GM12872 (cell line): ENCODE results near the gene UBXN7.

ENCODE experiments used
- TF ChIP-seq, protein P1 (sequence below): IDR thresholded peaks from 3 replicates; pipeline ENCODE4 v1.5.1; 2011; ENCODE audit warnings: low read depth, mild to moderate bottlenecking, low read length, moderate library complexity; ENCODE audit not compliant: insufficient read depth

The UBXN7 gene

DNA sequence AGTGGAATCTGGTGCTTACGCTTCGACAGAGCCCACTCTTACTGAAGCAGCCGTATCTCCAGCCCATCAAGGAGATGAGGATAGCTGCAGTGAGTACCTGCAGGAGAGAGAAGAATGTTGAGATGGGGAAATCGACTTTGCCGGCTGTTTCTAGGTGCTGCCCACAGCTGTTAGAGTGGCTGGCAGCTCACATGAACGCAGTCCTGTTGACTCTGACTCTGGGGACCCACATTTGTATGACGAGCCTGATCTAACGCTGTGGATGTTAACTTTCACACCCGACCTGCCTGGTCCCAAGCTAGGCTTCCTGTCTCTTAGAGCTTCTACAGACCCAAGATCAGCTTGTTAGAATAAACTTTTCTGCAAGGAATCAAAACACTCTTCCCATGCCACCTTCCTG is 105.3 kb downstream of the UBXN7 start:
- TF ChIP-seq, protein P1, sequence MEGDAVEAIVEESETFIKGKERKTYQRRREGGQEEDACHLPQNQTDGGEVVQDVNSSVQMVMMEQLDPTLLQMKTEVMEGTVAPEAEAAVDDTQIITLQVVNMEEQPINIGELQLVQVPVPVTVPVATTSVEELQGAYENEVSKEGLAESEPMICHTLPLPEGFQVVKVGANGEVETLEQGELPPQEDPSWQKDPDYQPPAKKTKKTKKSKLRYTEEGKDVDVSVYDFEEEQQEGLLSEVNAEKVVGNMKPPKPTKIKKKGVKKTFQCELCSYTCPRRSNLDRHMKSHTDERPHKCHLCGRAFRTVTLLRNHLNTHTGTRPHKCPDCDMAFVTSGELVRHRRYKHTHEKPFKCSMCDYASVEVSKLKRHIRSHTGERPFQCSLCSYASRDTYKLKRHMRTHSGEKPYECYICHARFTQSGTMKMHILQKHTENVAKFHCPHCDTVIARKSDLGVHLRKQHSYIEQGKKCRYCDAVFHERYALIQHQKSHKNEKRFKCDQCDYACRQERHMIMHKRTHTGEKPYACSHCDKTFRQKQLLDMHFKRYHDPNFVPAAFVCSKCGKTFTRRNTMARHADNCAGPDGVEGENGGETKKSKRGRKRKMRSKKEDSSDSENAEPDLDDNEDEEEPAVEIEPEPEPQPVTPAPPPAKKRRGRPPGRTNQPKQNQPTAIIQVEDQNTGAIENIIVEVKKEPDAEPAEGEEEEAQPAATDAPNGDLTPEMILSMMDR: no peak

DNA sequence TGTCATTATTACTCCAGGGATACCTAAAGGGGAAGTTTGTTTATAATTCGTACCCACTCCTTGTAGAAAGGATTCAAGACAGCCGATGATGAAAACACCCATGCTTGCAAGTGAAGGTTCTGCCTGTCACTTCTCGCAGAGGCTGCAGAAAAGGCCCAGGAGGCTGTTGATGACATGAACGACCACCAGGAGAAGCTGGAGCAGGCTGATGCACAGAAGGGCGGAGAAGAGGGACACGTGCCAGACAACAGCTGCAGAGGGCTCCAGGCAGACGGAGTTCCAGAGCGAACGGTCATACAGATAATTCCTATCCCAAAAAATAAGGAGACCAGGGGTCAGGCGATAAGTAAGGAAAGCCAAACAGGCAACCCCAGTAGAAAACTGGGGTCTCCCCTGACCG is 108.5 kb downstream of the UBXN7 start:
- TF ChIP-seq, protein P1: no peak

DNA sequence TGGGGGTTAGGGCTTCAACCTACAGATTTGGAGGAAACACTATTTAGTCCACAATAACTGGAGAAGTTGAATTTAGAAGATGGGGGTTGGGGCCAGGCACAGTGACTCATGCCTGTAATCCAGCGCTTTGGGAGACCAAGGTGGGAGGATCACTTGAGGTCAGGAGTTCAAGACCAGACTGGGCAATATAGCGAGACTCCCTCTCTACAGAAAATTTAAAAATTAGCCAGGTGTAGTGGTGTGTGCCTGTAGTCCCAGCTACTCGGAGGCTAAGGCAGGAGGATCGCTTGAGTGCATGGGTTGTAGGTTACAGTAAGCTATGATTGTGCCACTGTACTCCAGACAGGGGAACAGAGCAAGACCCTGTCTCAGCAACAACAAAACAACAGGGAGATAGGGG is 109.2 kb downstream of the UBXN7 start:
- TF ChIP-seq, protein P1: no peak

DNA sequence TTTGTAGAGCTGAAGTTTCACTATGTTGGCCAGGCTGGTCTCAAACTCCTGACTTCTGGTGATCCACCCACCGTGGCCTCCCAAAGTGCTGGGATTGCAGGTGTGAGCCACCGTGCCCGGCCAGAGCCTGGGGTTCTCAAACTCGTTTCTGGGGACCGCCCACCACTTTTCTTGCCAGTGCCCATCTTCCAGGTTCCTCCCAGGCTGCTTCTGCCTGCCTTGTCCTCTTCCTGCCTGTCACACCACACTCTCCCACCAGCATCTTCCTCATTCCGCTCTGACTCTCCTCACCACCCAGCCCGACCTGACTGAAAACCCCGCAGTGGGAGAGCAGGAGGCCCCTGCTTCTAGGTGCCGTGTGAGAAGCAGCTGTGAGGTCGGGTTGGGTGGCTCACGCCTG is 111.1 kb downstream of the UBXN7 start:
- TF ChIP-seq, protein P1: no peak

DNA sequence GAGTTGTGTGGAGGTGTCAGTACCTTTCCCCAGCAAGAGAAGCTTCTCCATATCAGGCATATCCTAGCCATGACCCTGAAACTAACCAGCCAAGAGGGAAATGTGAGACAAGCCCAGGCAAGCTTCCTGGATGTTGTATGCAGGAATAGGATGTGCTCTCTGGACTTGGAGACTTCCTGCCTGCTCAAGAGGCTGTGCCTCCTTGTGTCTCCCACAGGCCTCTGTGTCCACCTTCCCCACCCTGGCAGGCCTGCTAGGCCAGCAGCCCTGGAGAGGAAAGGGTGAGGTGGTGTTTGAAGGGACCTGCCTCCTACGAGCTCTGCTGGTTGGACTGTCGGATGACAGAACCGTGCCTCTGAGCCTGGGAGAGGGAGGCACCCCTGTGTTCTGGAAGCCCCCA is 112.1 kb downstream of the UBXN7 start:
- TF ChIP-seq, protein P1: no peak

DNA sequence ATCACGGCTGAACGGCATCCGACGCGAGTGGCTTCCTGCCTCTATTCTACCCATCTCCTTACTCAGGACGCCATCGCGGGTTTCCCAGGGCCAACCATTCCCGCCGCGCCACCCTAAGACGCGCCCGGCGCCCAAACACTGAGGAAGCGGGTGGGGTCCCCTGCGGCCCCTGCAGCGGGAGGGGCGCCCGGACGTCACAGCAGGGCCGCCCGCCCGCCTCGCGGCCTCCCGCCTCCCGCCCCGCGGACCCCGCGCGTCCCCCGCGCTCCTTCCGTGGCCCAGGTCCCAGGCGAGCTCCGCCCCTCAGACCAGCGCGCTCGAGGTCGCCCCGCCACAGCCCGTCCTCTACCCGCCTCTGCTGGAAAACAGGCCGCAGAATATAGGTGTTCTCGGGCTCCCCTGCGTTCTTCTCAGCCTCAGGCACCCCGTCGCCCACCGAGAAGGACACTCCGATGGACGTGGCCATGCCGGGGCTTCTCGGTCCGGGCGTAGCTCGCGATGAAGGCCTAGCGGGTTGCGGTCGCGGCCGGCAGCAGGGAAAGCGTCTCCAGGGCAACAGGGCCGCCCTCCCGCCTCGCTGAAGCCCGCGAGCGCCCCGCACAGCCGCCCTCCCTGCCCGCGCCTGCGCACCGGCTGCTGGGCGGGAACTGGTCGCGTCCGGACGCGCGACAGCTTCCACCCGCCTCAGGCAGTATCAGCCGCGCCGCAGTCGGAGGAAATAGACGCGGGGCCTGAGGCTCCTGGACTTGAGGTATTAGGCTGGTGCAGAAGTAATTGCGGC is 114.3 kb downstream of the UBXN7 start, which contains the start of gene DYNLT2B:
Gene DYNLT2B (minus strand): TSS at position 554 of the 781 bp plus-strand sequence. CDS start 88 bp downstream, at position 466.
- TF ChIP-seq, protein P1: no peak

DNA sequence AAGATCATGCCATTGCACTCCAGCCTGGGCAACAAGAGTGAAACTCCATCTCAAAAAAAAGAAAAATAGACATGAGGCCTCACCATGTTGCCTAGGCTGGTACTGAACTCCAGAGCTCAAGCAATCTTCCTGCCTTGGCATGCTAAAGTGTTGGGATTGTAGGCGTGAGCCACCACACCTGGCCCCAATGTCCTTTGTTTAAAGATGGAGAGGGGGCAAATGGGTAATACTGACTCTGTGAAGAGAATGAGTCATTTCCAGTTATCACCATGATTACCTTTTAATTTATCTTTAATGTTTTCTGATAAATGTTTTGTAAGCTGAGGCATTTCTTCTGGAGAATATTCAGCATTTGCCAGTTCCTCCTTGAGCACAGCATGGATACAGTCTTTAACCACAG is 116.4 kb downstream of the UBXN7 start:
- TF ChIP-seq, protein P1: no peak
